Keratinocyte (primary cell): ENCODE results near the gene KDM4B.

Experiments
- CTCF ChIP-seq, 3 experiments: IDR thresholded peaks in 1 of 3; conservative IDR thresholded peaks in 1 of 3; optimal IDR thresholded peaks in 1 of 3; 2 replicates in 2 of 3; 3 replicates in 1 of 3; pipeline versions ENCODE3 to v1.5.1; 2011; ENCODE audit warnings: low read length in 3 of 3, mild to moderate bottlenecking in 3 of 3, moderate library complexity in 2 of 3, control low read depth in 1 of 3, inconsistent platforms in 1 of 3; ENCODE audit not compliant: insufficient read depth in 2 of 3; ENCODE audit errors: extremely low read depth in 1 of 3
- EZH2 ChIP-seq: IDR thresholded peaks from one replicate; pipeline ENCODE4 v1.6.1; 2012; ENCODE audit warnings: inconsistent platforms, mild to moderate bottlenecking, low read length, moderate library complexity

- TF ChIP-seq CTCF (optimal IDR thresholded peaks at IDR 0.05 in 1 of 3, IDR thresholded peaks at IDR 0.05 in 1 of 3, conservative IDR thresholded peaks at IDR 0.05 in 1 of 3; ENCODE audit: extremely low read depth in 1 of 3, insufficient read depth in 2 of 3, low read length in 3 of 3): no peak
- no peak for TF ChIP-seq EZH2
Measured at GRCh38 chr19:5156231-5156986, 187.5 kb downstream of the KDM4B start.
